Esophagus muscularis mucosa (tissue), 4 donors: Measurements from ENCODE around the gene HNRNPL. TPM values are rescaled to one million over a fixed set of nuclear protein-coding genes. Genes with fewer than 3 reads are reported as not detected.
"Not testable (repeated sequence)": the region's sequence is repeated elsewhere in the genome, so short reads cannot be mapped to it uniquely, and the experiment has no call there.

Experiments used
- DNase-seq: peaks from one replicate; pipeline ENCODE4 v3.0.0-alpha.2; 2017; ENCODE audit errors: extremely low spot score
- H3K27ac ChIP-seq, 4 donors: fragments of 200-600 bp; sonication (generic); replicated peaks in 1 of 4; 1 replicate in 3 of 4; 2 replicates in 1 of 4; pipeline ENCODE4 v1.5.1; 2016 to 2019; ENCODE audit warnings: mild to moderate bottlenecking in 1 of 4
- H3K27me3 ChIP-seq, 4 donors: fragments of 200-600 bp; sonication (generic); one replicate each; pipeline versions ENCODE4 v1.5.1 to v1.6.0; 2016 to 2019
- H3K36me3 ChIP-seq, 4 donors: fragments of 200-600 bp; sonication (generic); one replicate each; pipeline ENCODE4 v1.5.1; 2016 to 2019
- H3K4me1 ChIP-seq, 4 donors: fragments of 200-600 bp; sonication (generic); one replicate each; pipeline ENCODE4 v1.5.1; 2016 to 2019
- H3K4me3 ChIP-seq, 4 donors: fragments of 200-600 bp; sonication (generic); 1 replicate in 2 of 4; 2 replicates in 2 of 4; pipeline ENCODE4 v1.5.1; 2016 to 2019; ENCODE audit warnings: mild to moderate bottlenecking in 4 of 4, moderate library complexity in 1 of 4
- H3K9me3 ChIP-seq, 4 donors: fragments of 200-600 bp; sonication (generic); 1 replicate in 3 of 4; 2 replicates in 1 of 4; pipeline ENCODE4 v1.5.1; 2016 to 2019
- CTCF ChIP-seq, 3 experiments: fragments of 200-600 bp in 2 of 3; fragments of 450-650 bp in 1 of 3; sonication (generic) in 2 of 3; IDR thresholded peaks; one replicate each; pipeline ENCODE4 v1.5.1; 2017 to 2019; ENCODE audit warnings: antibody characterized with exemption in 3 of 3, mild to moderate bottlenecking in 2 of 3, moderate library complexity in 1 of 3
- EP300 ChIP-seq: sonication (generic); formaldehyde crosslinking; IDR thresholded peaks from one replicate; pipeline ENCODE4 v1.6.1; 2017; ENCODE audit warnings: antibody characterized with exemption
- POLR2A ChIP-seq: fragments of 450-650 bp; IDR thresholded peaks from one replicate; pipeline ENCODE4 v1.6.1; 2017; ENCODE audit warnings: antibody characterized with exemption, moderate library complexity, mild to moderate bottlenecking, low read depth
- POLR2AphosphoS5 ChIP-seq, 2 donors: sonication (generic); formaldehyde crosslinking; IDR thresholded peaks; one replicate each; pipeline ENCODE4 v1.6.1; 2017; ENCODE audit warnings: antibody characterized with exemption in 2 of 2
- WGBS: methylation state at CpG from one replicate; pipeline ENCODE4 v1.1.5; 2018; 5-methylcytosine and 5-hydroxymethylcytosine counted together
- intact Hi-C: fragments of 100-400 bp; cut with DNase I; formaldehyde crosslinking; loops from one replicate; pipeline ENCODE4 v1.15.1; 2023
- total RNA-seq, 4 donors: library from RNA; depleted of rRNA; stranded (reverse); fragments of >200 nt; gene quantifications; one replicate each; pipeline versions ENCODE4 v1.1.0 to v1.2.1, GENCODE V29; 2016

Gene HNRNPL
- total RNA-seq, 4 donors from 2014 or later: 126 to 202 (median 180) TPM

GRCh38 chr19:38892841-38893240 lies 43.1 kb upstream of the HNRNPL start:
- Histone ChIP-seq H3K4me1 (peaks cover 12 to 45% (median 28%) of the 10 kb centered on the region in 4 donors), H3K27ac (no peak overlapping the region), H3K9me3 (no peaks in the 10 kb centered on the region), H3K27me3 (no peaks in the 10 kb centered on the region), H3K4me3 (no peak overlapping the region), H3K36me3 (peaks cover 25 to 64% (median 48%) of the 10 kb centered on the region in 4 donors)
- intact Hi-C loops: no loop called here
- WGBS: 89% methylated on average over 5 of the region's 5 CpGs
- no peak for DNase-seq
- no peak for TF ChIP-seq POLR2A
- no peak for TF ChIP-seq EP300
- no peak for TF ChIP-seq CTCF (IDR thresholded peaks at IDR 0.05)
- TF ChIP-seq POLR2AphosphoS5 (IDR thresholded peaks at IDR 0.05): no peak

DNA sequence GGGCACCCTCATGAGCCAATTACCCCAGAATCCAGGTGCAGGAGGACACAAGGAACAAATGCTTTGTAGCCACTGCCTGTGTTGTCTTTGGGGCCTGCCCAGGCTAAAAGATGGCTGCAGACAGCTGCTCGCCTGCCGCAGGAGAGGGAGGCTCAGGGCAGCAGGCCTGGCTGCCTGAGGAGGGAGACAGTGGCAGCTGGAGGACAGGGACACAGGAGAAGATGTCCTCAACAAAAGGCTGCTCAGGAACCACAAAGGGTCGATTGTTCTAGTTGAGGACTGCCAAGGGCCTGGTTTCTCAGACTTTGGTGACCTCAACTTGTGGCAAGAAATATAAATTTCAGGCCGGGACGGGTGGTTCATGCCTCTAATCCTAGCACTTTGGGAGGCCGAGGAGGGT lies 42.0 kb upstream of the HNRNPL start:
- 80% methylated on average over 2 of the region's 6 CpGs for WGBS
- Histone ChIP-seq H3K4me3 (no peak overlapping the region), H3K27ac (no peak overlapping the region), H3K4me1 (peaks cover 6 to 36% (median 17%) of the 10 kb centered on the region in 4 donors), H3K36me3 (peaks cover 25 to 73% (median 53%) of the 10 kb centered on the region in 4 donors), H3K9me3 (no peaks in the 10 kb centered on the region), H3K27me3 (no peaks in the 10 kb centered on the region)
- intact Hi-C loops: no loop called here
- TF ChIP-seq CTCF (IDR thresholded peaks at IDR 0.05) (no peak), EP300 (no peak), POLR2A (no peak), POLR2AphosphoS5 (IDR thresholded peaks at IDR 0.05) (no peak)
- DNase-seq: no peak

- Histone ChIP-seq H3K36me3 (peaks cover 25 to 75% (median 53%) of the 10 kb centered on the region in 4 donors), H3K4me3 (no peak overlapping the region), H3K27ac (no peak overlapping the region), H3K27me3 (no peaks in the 10 kb centered on the region), H3K9me3 (no peaks in the 10 kb centered on the region), H3K4me1 (peaks cover 10 to 38% (median 19%) of the 10 kb centered on the region in 4 donors)
- no peak for DNase-seq
- TF ChIP-seq CTCF (IDR thresholded peaks at IDR 0.05): no peak
- TF ChIP-seq POLR2A: no peak
- no peak for TF ChIP-seq POLR2AphosphoS5 (IDR thresholded peaks at IDR 0.05)
- TF ChIP-seq EP300: no peak
- intact Hi-C loops: no loop called here
These were observed 40.9 kb upstream of the HNRNPL start for GRCh38 chr19:38890686-38891085.

DNA sequence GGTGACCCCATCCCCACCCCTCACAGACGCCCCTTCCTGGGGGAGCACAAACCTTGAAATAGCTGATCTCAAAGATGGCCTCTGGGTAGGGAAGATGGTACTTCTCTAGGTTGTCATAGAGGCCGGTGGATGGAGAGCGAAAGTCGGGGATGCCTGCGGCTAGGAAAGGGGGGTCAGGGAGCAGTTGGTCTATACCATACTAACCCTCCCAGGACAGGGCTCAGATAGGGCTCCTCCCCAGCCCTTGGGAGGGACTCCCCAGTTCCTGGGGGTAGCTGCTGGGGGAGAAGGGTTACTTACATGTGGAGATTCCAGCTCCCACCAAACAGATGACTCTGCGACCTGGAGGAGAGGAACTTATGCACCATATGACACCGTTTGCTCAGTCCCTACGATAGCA lies 40.0 kb upstream of the HNRNPL start:
- DNase-seq: no peak
- Histone ChIP-seq H3K36me3 (peaks cover 25 to 75% (median 53%) of the 10 kb centered on the region in 4 donors), H3K9me3 (no peaks in the 10 kb centered on the region), H3K4me3 (no peak overlapping the region), H3K4me1 (peaks cover 4 to 35% (median 18%) of the 10 kb centered on the region in 4 donors), H3K27me3 (no peaks in the 10 kb centered on the region), H3K27ac (no peak overlapping the region)
- 92% methylated on average over 8 of the region's 8 CpGs for WGBS
- TF ChIP-seq EP300: no peak
- TF ChIP-seq CTCF (IDR thresholded peaks at IDR 0.05): no peak
- no peak for TF ChIP-seq POLR2A
- TF ChIP-seq POLR2AphosphoS5 (IDR thresholded peaks at IDR 0.05): no peak
- intact Hi-C loops: no loop called here

DNA sequence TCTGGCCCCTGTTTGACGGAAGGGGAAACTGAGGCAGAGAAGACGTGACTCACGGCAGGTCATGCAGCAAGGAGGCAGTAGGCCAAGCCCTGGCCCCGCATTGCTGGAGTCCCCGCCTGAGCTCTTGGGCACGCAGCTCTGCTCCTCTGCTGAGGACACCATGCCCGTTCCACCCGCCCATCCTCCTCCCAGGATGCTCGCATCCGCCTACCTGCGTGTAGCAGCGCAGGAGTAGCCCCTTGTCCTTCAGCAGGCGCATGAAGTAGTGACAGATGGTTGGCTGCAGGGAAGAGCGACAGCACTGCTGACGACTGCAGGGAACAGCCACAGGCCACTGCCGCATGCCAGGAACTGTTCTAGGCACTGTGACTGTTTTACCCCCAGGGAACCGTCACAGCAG lies 39.1 kb upstream of the HNRNPL start:
- peaks cover 25 to 71% (median 52%) of the 10 kb centered on the region in 4 donors for H3K36me3 ChIP-seq
- TF ChIP-seq CTCF (IDR thresholded peaks at IDR 0.05) (no peak), EP300 (no peak), POLR2AphosphoS5 (IDR thresholded peaks at IDR 0.05) (no peak), POLR2A (no peak)
- no peaks in the 10 kb centered on the region for H3K27me3 ChIP-seq
- no peak for DNase-seq
- H3K9me3 ChIP-seq: no peaks in the 10 kb centered on the region
- 92% methylated on average over 17 of the region's 17 CpGs for WGBS
- peaks cover 3 to 28% (median 17%) of the 10 kb centered on the region in 4 donors for H3K4me1 ChIP-seq
- intact Hi-C loops: no loop called here
- no peak overlapping the region for H3K27ac ChIP-seq
- H3K4me3 ChIP-seq: no peak overlapping the region

GRCh38 chr19:38884691-38885090 lies 34.9 kb upstream of the HNRNPL start:
- 97% methylated on average over 3 of the region's 3 CpGs for WGBS
- H3K27me3 ChIP-seq, DNase-seq, H3K9me3 ChIP-seq, H3K4me3 ChIP-seq, H3K27ac ChIP-seq, intact Hi-C loops: not testable (repeated sequence)
- peaks cover 3 to 18% (median 14%) of the 10 kb centered on the region in 4 donors for H3K4me1 ChIP-seq
- H3K36me3 ChIP-seq: peaks cover 27 to 71% (median 64%) of the 10 kb centered on the region in 4 donors
